IMR-90 (cell line): ENCODE measurements around the gene GPR139. TPM values are rescaled to one million over a fixed set of nuclear protein-coding genes. Genes with fewer than 3 reads are reported as not detected.

Source experiments
- ATAC-seq: fragments of 200-7000 bp; cut with Tn5 transposase; 2 replicates; pipeline ENCODE4 v1.9.1; 2020; ENCODE audit warnings: low read depth, mild to moderate bottlenecking, moderate library complexity
- BruUV-seq: library from RNA; stranded (reverse); fragments of 400-500 nt; replicated peaks from 2 replicates; lab custom pipeline; 2021; lab: Mats Ljungman, UMichigan
- CTCF ChIA-PET: fragments of 300-600 bp; formaldehyde crosslinking; extraction: SDS; loops from one replicate; lab custom pipeline; 2021; ENCODE audit warnings: antibody characterized with exemption; lab: Yijun Ruan, JAX
- POLR2A ChIA-PET: fragments of 300-600 bp; sonication (Branson Sonifier 250); formaldehyde crosslinking; loops from one replicate; lab custom pipeline; 2022; ENCODE audit warnings: antibody characterized with exemption; ENCODE audit not compliant: unreplicated experiment; lab: Charles Lee
- DNase-seq: peaks from one replicate; pipeline ENCODE4 v3.0.0; 2013
- H2AFZ ChIP-seq: replicated peaks from 2 replicates; pipeline ENCODE3; 2013; ENCODE audit warnings: low read length, mild to moderate bottlenecking; ENCODE audit not compliant: poor library complexity
- H2AK5ac ChIP-seq: 2 replicates; pipeline ENCODE4 v1.6.1; 2013; ENCODE audit warnings: low read depth, low read length, inconsistent platforms
- H2AK9ac ChIP-seq: replicated peaks from 2 replicates; pipeline ENCODE3; 2013; ENCODE audit warnings: mild to moderate bottlenecking, low read depth, low read length, moderate library complexity; ENCODE audit not compliant: poor library complexity
- H2BK120ac ChIP-seq: 2 replicates; pipeline ENCODE4 v1.6.1; 2013; ENCODE audit warnings: low read depth, low read length, inconsistent platforms
- H2BK15ac ChIP-seq: 3 replicates; pipeline ENCODE4 v1.6.1; 2013; ENCODE audit warnings: low read depth, low read length, inconsistent platforms
- H2BK20ac ChIP-seq: 2 replicates; pipeline ENCODE4 v1.6.1; 2013; ENCODE audit warnings: low read depth, mild to moderate bottlenecking, inconsistent platforms, low read length, moderate library complexity
- H2BK5ac ChIP-seq: 2 replicates; pipeline ENCODE4 v1.6.1; 2013; ENCODE audit warnings: mild to moderate bottlenecking, low read depth, low read length, inconsistent platforms; ENCODE audit not compliant: poor library complexity, severe bottlenecking
- H3K14ac ChIP-seq: replicated peaks from 2 replicates; pipeline ENCODE4 v1.6.1; 2013; ENCODE audit warnings: low read depth, low read length, inconsistent platforms
- H3K18ac ChIP-seq: 2 replicates; pipeline ENCODE4 v1.6.1; 2013; ENCODE audit warnings: low read depth, low read length, control low read depth
- H3K23ac ChIP-seq: 2 replicates; pipeline ENCODE4 v1.6.1; 2013; ENCODE audit warnings: low read depth, low read length, inconsistent platforms
- H3K27ac ChIP-seq: 2 replicates; pipeline ENCODE4 v1.5.1; 2013; ENCODE audit warnings: mild to moderate bottlenecking, control low read depth, low read length; ENCODE audit not compliant: insufficient read depth
- H3K27me3 ChIP-seq: 2 replicates; pipeline ENCODE4 v1.6.1; 2013; ENCODE audit warnings: low read length; ENCODE audit not compliant: control insufficient read depth, insufficient read depth
- H3K36me3 ChIP-seq: 2 replicates; pipeline ENCODE4 v1.6.1; 2013; ENCODE audit warnings: low read length, mixed read lengths; ENCODE audit not compliant: control insufficient read depth, insufficient read depth
- H3K4ac ChIP-seq: 2 replicates; pipeline ENCODE4 v1.6.1; 2013; ENCODE audit warnings: low read depth, low read length, inconsistent platforms
- H3K4me1 ChIP-seq: 2 replicates; pipeline ENCODE4 v1.6.1; 2013; ENCODE audit warnings: low read length, mixed read lengths; ENCODE audit not compliant: control insufficient read depth, insufficient read depth
- H3K4me2 ChIP-seq: 2 replicates; pipeline ENCODE4 v1.6.1; 2013; ENCODE audit warnings: low read depth, mild to moderate bottlenecking, control low read depth, low read length, moderate library complexity
- H3K4me3 ChIP-seq: 2 replicates; pipeline ENCODE4 v1.5.1; 2013; ENCODE audit warnings: low read depth, mild to moderate bottlenecking, control low read depth, low read length, moderate library complexity; ENCODE audit not compliant: insufficient read depth
- H3K56ac ChIP-seq: 2 replicates; pipeline ENCODE4 v1.6.1; 2013; ENCODE audit warnings: low read length, inconsistent platforms; ENCODE audit not compliant: insufficient read depth; ENCODE audit errors: extremely low read depth
- H3K79me1 ChIP-seq, 2 experiments: 2 replicates each; pipeline ENCODE4 v1.6.1; 2013; ENCODE audit warnings: low read length in 2 of 2, inconsistent platforms in 1 of 2, low read depth in 1 of 2
- H3K9ac ChIP-seq: 2 replicates; pipeline ENCODE4 v1.6.1; 2013; ENCODE audit warnings: low read depth, low read length, control low read depth
- H3K9me1 ChIP-seq: 2 replicates; pipeline ENCODE4 v1.6.1; 2013; ENCODE audit warnings: low read length, inconsistent platforms; ENCODE audit not compliant: insufficient read depth
- H3K9me3 ChIP-seq: 2 replicates; pipeline ENCODE4 v1.6.1; 2013; ENCODE audit warnings: low read length; ENCODE audit not compliant: control insufficient read depth, insufficient read depth
- H4K20me1 ChIP-seq: 2 replicates; pipeline ENCODE4 v1.6.1; 2013; ENCODE audit warnings: low read length, inconsistent platforms; ENCODE audit not compliant: insufficient read depth
- H4K5ac ChIP-seq: 2 replicates; pipeline ENCODE4 v1.6.1; 2013; ENCODE audit warnings: mild to moderate bottlenecking, low read depth, low read length, control low read depth
- H4K8ac ChIP-seq, 2 experiments: 2 replicates each; pipeline ENCODE4 v1.6.1; 2013; ENCODE audit warnings: low read depth in 2 of 2, low read length in 2 of 2, control low read depth in 1 of 2, inconsistent platforms in 1 of 2
- H4K91ac ChIP-seq: 2 replicates; pipeline ENCODE4 v1.6.1; 2013; ENCODE audit warnings: low read depth, low read length, inconsistent platforms; ENCODE audit not compliant: insufficient read depth
- BHLHE40 ChIP-seq: fragments of 150-350 bp; IDR thresholded peaks from 2 replicates; pipeline ENCODE4 v1.6.1; 2016; ENCODE audit warnings: mild to moderate bottlenecking, low read depth, low read length
- CEBPB ChIP-seq: IDR thresholded peaks from 2 replicates; pipeline ENCODE4 v1.6.1; 2012; ENCODE audit warnings: low read depth, low read length, improper control_type of control experiment
- CTCF ChIP-seq: conservative IDR thresholded peaks from 2 replicates; pipeline ENCODE4 v1.5.1; 2012; ENCODE audit warnings: mild to moderate bottlenecking, low read depth, low read length, improper control_type of control experiment
- FOS ChIP-seq: fragments of 150-350 bp; IDR thresholded peaks from 2 replicates; pipeline ENCODE4 v1.6.1; 2016; ENCODE audit warnings: low read depth, low read length
- MXI1 ChIP-seq: IDR thresholded peaks from 2 replicates; pipeline ENCODE4 v1.6.1; 2012; ENCODE audit warnings: low read depth, mild to moderate bottlenecking, low read length, moderate library complexity, borderline replicate concordance
- RAD21 ChIP-seq: IDR thresholded peaks from 2 replicates; pipeline ENCODE4 v1.6.1; 2012; ENCODE audit warnings: low read length, improper control_type of control experiment
- WGBS, 2 experiments: methylation state at CpG; one replicate each; pipeline versions ENCODE4 v1.1.5 to v1.1.7; 2013; ENCODE audit warnings: missing lambda C conversion rate in 2 of 2; ENCODE audit not compliant: insufficient read length in 1 of 2; ENCODE audit errors: extremely low coverage in 2 of 2; 5-methylcytosine and 5-hydroxymethylcytosine counted together
- dilution Hi-C: fragments of 300-500 bp; cut with HindIII; formaldehyde crosslinking; loops from one replicate; pipeline ENCODE4 v1.14.3; 2018; ENCODE audit warnings: low sequenced_read_pairs; ENCODE audit not compliant: unreplicated experiment
- in situ Hi-C: fragments of 300-500 bp; cut with MboI; formaldehyde crosslinking; loops from 3 replicates; pipeline ENCODE4 v1.14.3; 2019; ENCODE audit warnings: low sequenced_read_pairs, inconsistent platforms, mixed read lengths
- intact Hi-C: fragments of 100-400 bp; cut with micrococcal nuclease; formaldehyde crosslinking; loops from 2 replicates; pipeline ENCODE4 v1.10.0; 2022
- polyA plus RNA-seq, 3 experiments: library from polyadenylated mRNA; depleted of rRNA; stranded (reverse); fragments of >200 nt; gene quantifications; 2 replicates each; pipeline ENCODE4 v1.2.3, GENCODE V29; 2012; ENCODE audit warnings: low replicate concordance in 1 of 3
- total RNA-seq: library from RNA; depleted of rRNA; stranded (reverse); fragments of >200 nt; gene quantifications from 2 replicates; pipeline ENCODE4 v1.2.3, GENCODE V29; 2012
- TF ChIP-seq, protein P1 (sequence below): fragments of 150-350 bp; IDR thresholded peaks from 2 replicates; pipeline ENCODE4 v1.6.1; 2016; ENCODE audit warnings: low read depth, mild to moderate bottlenecking, low read length, moderate library complexity, borderline replicate concordance

GPR139 gene
- total and polyA plus RNA-seq, 2 of the 4 experiments (the other 2 are of a cell fraction): not detected

GRCh38 chr16:20016234-20016633 lies 57.5 kb downstream of the GPR139 start:
- Histone ChIP-seq H3K4me1 (no peaks in the 10 kb centered on the region), H3K18ac (no peak overlapping the region), H2BK5ac (no peak overlapping the region), H3K4me3 (no peak overlapping the region), H2AFZ (no peak overlapping the region), H4K20me1 (no peaks in the 10 kb centered on the region), H4K5ac (no peak overlapping the region), H3K9me3 (no peaks in the 10 kb centered on the region), H2AK9ac (no peak overlapping the region), H3K4ac (no peak overlapping the region), H3K79me1 (no peaks in the 10 kb centered on the region), H3K27me3 (no peaks in the 10 kb centered on the region), H3K56ac (no peak overlapping the region), H3K9ac (no peak overlapping the region), H2BK120ac (no peak overlapping the region), H2BK15ac (no peak overlapping the region), H3K9me1 (no peaks in the 10 kb centered on the region), H3K14ac (no peak overlapping the region), H2BK20ac (no peak overlapping the region), H3K23ac (no peak overlapping the region), H4K8ac (no peak overlapping the region), H3K36me3 (no peaks in the 10 kb centered on the region), H4K91ac (no peak overlapping the region), H3K4me2 (no peak overlapping the region), H3K27ac (no peak overlapping the region), H2AK5ac (no peak overlapping the region)
- BruUV-seq: no TSS peak
- ChIA-PET POLR2A (no interaction called here), CTCF (no interaction called here)
- WGBS, 2 experiments: 36% methylated on average over 2 of the region's 7 CpGs; no CpG with 5 or more reads in 1 of the 2 experiments
- in situ Hi-C loops: no loop called here
- no peak for DNase-seq
- TF ChIP-seq MXI1 (no peak), BHLHE40 (no peak), CEBPB (no peak), FOS (no peak), RAD21 (no peak), CTCF (no peak)
- TF ChIP-seq, protein P1, sequence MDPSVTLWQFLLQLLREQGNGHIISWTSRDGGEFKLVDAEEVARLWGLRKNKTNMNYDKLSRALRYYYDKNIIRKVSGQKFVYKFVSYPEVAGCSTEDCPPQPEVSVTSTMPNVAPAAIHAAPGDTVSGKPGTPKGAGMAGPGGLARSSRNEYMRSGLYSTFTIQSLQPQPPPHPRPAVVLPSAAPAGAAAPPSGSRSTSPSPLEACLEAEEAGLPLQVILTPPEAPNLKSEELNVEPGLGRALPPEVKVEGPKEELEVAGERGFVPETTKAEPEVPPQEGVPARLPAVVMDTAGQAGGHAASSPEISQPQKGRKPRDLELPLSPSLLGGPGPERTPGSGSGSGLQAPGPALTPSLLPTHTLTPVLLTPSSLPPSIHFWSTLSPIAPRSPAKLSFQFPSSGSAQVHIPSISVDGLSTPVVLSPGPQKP: no peak
- dilution Hi-C loops: no loop called here
- ATAC-seq: no peak
- intact Hi-C loops: no loop called here
